IMR-90 (cell line): ENCODE measurements around the gene NDUFAF2. TPM values are rescaled to one million over a fixed set of nuclear protein-coding genes. Genes with fewer than 3 reads are reported as not detected.

Experiments used
- ATAC-seq: fragments of 200-7000 bp; cut with Tn5 transposase; 2 replicates; pipeline ENCODE4 v1.9.1; 2020; ENCODE audit warnings: low read depth, mild to moderate bottlenecking, moderate library complexity
- BruUV-seq: library from RNA; stranded (reverse); fragments of 400-500 nt; replicated peaks from 2 replicates; lab custom pipeline; 2021; lab: Mats Ljungman, UMichigan
- CTCF ChIA-PET: fragments of 300-600 bp; formaldehyde crosslinking; extraction: SDS; loops from one replicate; lab custom pipeline; 2021; ENCODE audit warnings: antibody characterized with exemption; lab: Yijun Ruan, JAX
- POLR2A ChIA-PET: fragments of 300-600 bp; sonication (Branson Sonifier 250); formaldehyde crosslinking; loops from one replicate; lab custom pipeline; 2022; ENCODE audit warnings: antibody characterized with exemption; ENCODE audit not compliant: unreplicated experiment; lab: Charles Lee
- DNase-seq: peaks from one replicate; pipeline ENCODE4 v3.0.0; 2013
- H2AFZ ChIP-seq: replicated peaks from 2 replicates; pipeline ENCODE3; 2013; ENCODE audit warnings: low read length, mild to moderate bottlenecking; ENCODE audit not compliant: poor library complexity
- H2AK5ac ChIP-seq: 2 replicates; pipeline ENCODE4 v1.6.1; 2013; ENCODE audit warnings: low read depth, low read length, inconsistent platforms
- H2AK9ac ChIP-seq: replicated peaks from 2 replicates; pipeline ENCODE3; 2013; ENCODE audit warnings: mild to moderate bottlenecking, low read depth, low read length, moderate library complexity; ENCODE audit not compliant: poor library complexity
- H2BK120ac ChIP-seq: 2 replicates; pipeline ENCODE4 v1.6.1; 2013; ENCODE audit warnings: low read depth, low read length, inconsistent platforms
- H2BK15ac ChIP-seq: 3 replicates; pipeline ENCODE4 v1.6.1; 2013; ENCODE audit warnings: low read depth, low read length, inconsistent platforms
- H2BK20ac ChIP-seq: 2 replicates; pipeline ENCODE4 v1.6.1; 2013; ENCODE audit warnings: low read depth, mild to moderate bottlenecking, inconsistent platforms, low read length, moderate library complexity
- H2BK5ac ChIP-seq: 2 replicates; pipeline ENCODE4 v1.6.1; 2013; ENCODE audit warnings: mild to moderate bottlenecking, low read depth, low read length, inconsistent platforms; ENCODE audit not compliant: poor library complexity, severe bottlenecking
- H3K14ac ChIP-seq: replicated peaks from 2 replicates; pipeline ENCODE4 v1.6.1; 2013; ENCODE audit warnings: low read depth, low read length, inconsistent platforms
- H3K18ac ChIP-seq: 2 replicates; pipeline ENCODE4 v1.6.1; 2013; ENCODE audit warnings: low read depth, low read length, control low read depth
- H3K23ac ChIP-seq: 2 replicates; pipeline ENCODE4 v1.6.1; 2013; ENCODE audit warnings: low read depth, low read length, inconsistent platforms
- H3K27ac ChIP-seq: 2 replicates; pipeline ENCODE4 v1.5.1; 2013; ENCODE audit warnings: mild to moderate bottlenecking, control low read depth, low read length; ENCODE audit not compliant: insufficient read depth
- H3K27me3 ChIP-seq: 2 replicates; pipeline ENCODE4 v1.6.1; 2013; ENCODE audit warnings: low read length; ENCODE audit not compliant: control insufficient read depth, insufficient read depth
- H3K36me3 ChIP-seq: 2 replicates; pipeline ENCODE4 v1.6.1; 2013; ENCODE audit warnings: low read length, mixed read lengths; ENCODE audit not compliant: control insufficient read depth, insufficient read depth
- H3K4ac ChIP-seq: 2 replicates; pipeline ENCODE4 v1.6.1; 2013; ENCODE audit warnings: low read depth, low read length, inconsistent platforms
- H3K4me1 ChIP-seq: 2 replicates; pipeline ENCODE4 v1.6.1; 2013; ENCODE audit warnings: low read length, mixed read lengths; ENCODE audit not compliant: control insufficient read depth, insufficient read depth
- H3K4me2 ChIP-seq: 2 replicates; pipeline ENCODE4 v1.6.1; 2013; ENCODE audit warnings: low read depth, mild to moderate bottlenecking, control low read depth, low read length, moderate library complexity
- H3K4me3 ChIP-seq: 2 replicates; pipeline ENCODE4 v1.5.1; 2013; ENCODE audit warnings: low read depth, mild to moderate bottlenecking, control low read depth, low read length, moderate library complexity; ENCODE audit not compliant: insufficient read depth
- H3K56ac ChIP-seq: 2 replicates; pipeline ENCODE4 v1.6.1; 2013; ENCODE audit warnings: low read length, inconsistent platforms; ENCODE audit not compliant: insufficient read depth; ENCODE audit errors: extremely low read depth
- H3K79me1 ChIP-seq, 2 experiments: 2 replicates each; pipeline ENCODE4 v1.6.1; 2013; ENCODE audit warnings: low read length in 2 of 2, inconsistent platforms in 1 of 2, low read depth in 1 of 2
- H3K9ac ChIP-seq: 2 replicates; pipeline ENCODE4 v1.6.1; 2013; ENCODE audit warnings: low read depth, low read length, control low read depth
- H3K9me1 ChIP-seq: 2 replicates; pipeline ENCODE4 v1.6.1; 2013; ENCODE audit warnings: low read length, inconsistent platforms; ENCODE audit not compliant: insufficient read depth
- H3K9me3 ChIP-seq: 2 replicates; pipeline ENCODE4 v1.6.1; 2013; ENCODE audit warnings: low read length; ENCODE audit not compliant: control insufficient read depth, insufficient read depth
- H4K20me1 ChIP-seq: 2 replicates; pipeline ENCODE4 v1.6.1; 2013; ENCODE audit warnings: low read length, inconsistent platforms; ENCODE audit not compliant: insufficient read depth
- H4K5ac ChIP-seq: 2 replicates; pipeline ENCODE4 v1.6.1; 2013; ENCODE audit warnings: mild to moderate bottlenecking, low read depth, low read length, control low read depth
- H4K8ac ChIP-seq, 2 experiments: 2 replicates each; pipeline ENCODE4 v1.6.1; 2013; ENCODE audit warnings: low read depth in 2 of 2, low read length in 2 of 2, control low read depth in 1 of 2, inconsistent platforms in 1 of 2
- H4K91ac ChIP-seq: 2 replicates; pipeline ENCODE4 v1.6.1; 2013; ENCODE audit warnings: low read depth, low read length, inconsistent platforms; ENCODE audit not compliant: insufficient read depth
- BHLHE40 ChIP-seq: fragments of 150-350 bp; IDR thresholded peaks from 2 replicates; pipeline ENCODE4 v1.6.1; 2016; ENCODE audit warnings: mild to moderate bottlenecking, low read depth, low read length
- CEBPB ChIP-seq: IDR thresholded peaks from 2 replicates; pipeline ENCODE4 v1.6.1; 2012; ENCODE audit warnings: low read depth, low read length, improper control_type of control experiment
- CHD1 ChIP-seq: IDR thresholded peaks from 2 replicates; pipeline ENCODE4 v1.6.1; 2012; ENCODE audit warnings: low read depth, low read length, improper control_type of control experiment
- FOS ChIP-seq: fragments of 150-350 bp; IDR thresholded peaks from 2 replicates; pipeline ENCODE4 v1.6.1; 2016; ENCODE audit warnings: low read depth, low read length
- MAFK ChIP-seq: IDR thresholded peaks from 2 replicates; pipeline ENCODE4 v1.6.1; 2012; ENCODE audit warnings: low read depth, low read length, improper control_type of control experiment
- MAZ ChIP-seq: IDR thresholded peaks from 2 replicates; pipeline ENCODE4 v1.6.1; 2012; ENCODE audit warnings: low read depth, mild to moderate bottlenecking, low read length, improper control_type of control experiment, moderate library complexity, borderline replicate concordance
- MXI1 ChIP-seq: IDR thresholded peaks from 2 replicates; pipeline ENCODE4 v1.6.1; 2012; ENCODE audit warnings: low read depth, mild to moderate bottlenecking, low read length, moderate library complexity, borderline replicate concordance
- NFE2L2 ChIP-seq: fragments of 150-350 bp; IDR thresholded peaks from 2 replicates; pipeline ENCODE4 v1.6.1; 2016; ENCODE audit warnings: low read depth, mild to moderate bottlenecking, low read length
- POLR2A ChIP-seq: IDR thresholded peaks from 2 replicates; pipeline ENCODE4 v1.6.1; 2012; ENCODE audit warnings: mild to moderate bottlenecking, low read depth, low read length
- RAD21 ChIP-seq: IDR thresholded peaks from 2 replicates; pipeline ENCODE4 v1.6.1; 2012; ENCODE audit warnings: low read length, improper control_type of control experiment
- RCOR1 ChIP-seq: IDR thresholded peaks from 2 replicates; pipeline ENCODE4 v1.6.1; 2012; ENCODE audit warnings: mild to moderate bottlenecking, low read length, improper control_type of control experiment; ENCODE audit not compliant: insufficient replicate concordance
- RFX5 ChIP-seq: IDR thresholded peaks from 2 replicates; pipeline ENCODE4 v1.8.0; 2012; ENCODE audit warnings: low read depth, mild to moderate bottlenecking, low read length, moderate library complexity
- SMC3 ChIP-seq: fragments of 150-350 bp; IDR thresholded peaks from 2 replicates; pipeline ENCODE4 v1.6.1; 2016; ENCODE audit warnings: low read depth, mild to moderate bottlenecking, antibody characterized with exemption, low read length, moderate library complexity
- WGBS, 2 experiments: methylation state at CpG; one replicate each; pipeline versions ENCODE4 v1.1.5 to v1.1.7; 2013; ENCODE audit warnings: missing lambda C conversion rate in 2 of 2; ENCODE audit not compliant: insufficient read length in 1 of 2; ENCODE audit errors: extremely low coverage in 2 of 2; 5-methylcytosine and 5-hydroxymethylcytosine counted together
- dilution Hi-C: fragments of 300-500 bp; cut with HindIII; formaldehyde crosslinking; loops from one replicate; pipeline ENCODE4 v1.14.3; 2018; ENCODE audit warnings: low sequenced_read_pairs; ENCODE audit not compliant: unreplicated experiment
- in situ Hi-C: fragments of 300-500 bp; cut with MboI; formaldehyde crosslinking; loops from 3 replicates; pipeline ENCODE4 v1.14.3; 2019; ENCODE audit warnings: low sequenced_read_pairs, inconsistent platforms, mixed read lengths
- intact Hi-C: fragments of 100-400 bp; cut with micrococcal nuclease; formaldehyde crosslinking; loops from 2 replicates; pipeline ENCODE4 v1.10.0; 2022
- polyA plus RNA-seq, 3 experiments: library from polyadenylated mRNA; depleted of rRNA; stranded (reverse); fragments of >200 nt; gene quantifications; 2 replicates each; pipeline ENCODE4 v1.2.3, GENCODE V29; 2012; ENCODE audit warnings: low replicate concordance in 1 of 3
- total RNA-seq: library from RNA; depleted of rRNA; stranded (reverse); fragments of >200 nt; gene quantifications from 2 replicates; pipeline ENCODE4 v1.2.3, GENCODE V29; 2012
- TF ChIP-seq, protein P1 (sequence below): conservative IDR thresholded peaks from 2 replicates; pipeline ENCODE4 v1.5.1; 2012; ENCODE audit warnings: mild to moderate bottlenecking, low read depth, low read length, improper control_type of control experiment
- TF ChIP-seq, protein P2 (sequence below): fragments of 150-350 bp; IDR thresholded peaks from 2 replicates; pipeline ENCODE4 v1.6.1; 2017; ENCODE audit warnings: mild to moderate bottlenecking, antibody characterized with exemption, low read length, low read depth
- TF ChIP-seq, protein P3 (sequence below): fragments of 150-350 bp; IDR thresholded peaks from 2 replicates; pipeline ENCODE4 v1.6.1; 2016; ENCODE audit warnings: low read depth, mild to moderate bottlenecking, low read length, moderate library complexity, borderline replicate concordance

Gene NDUFAF2
- total and polyA plus RNA-seq, 2 of the 4 experiments (the other 2 are of a cell fraction): 11.8 to 24.7 TPM

DNA sequence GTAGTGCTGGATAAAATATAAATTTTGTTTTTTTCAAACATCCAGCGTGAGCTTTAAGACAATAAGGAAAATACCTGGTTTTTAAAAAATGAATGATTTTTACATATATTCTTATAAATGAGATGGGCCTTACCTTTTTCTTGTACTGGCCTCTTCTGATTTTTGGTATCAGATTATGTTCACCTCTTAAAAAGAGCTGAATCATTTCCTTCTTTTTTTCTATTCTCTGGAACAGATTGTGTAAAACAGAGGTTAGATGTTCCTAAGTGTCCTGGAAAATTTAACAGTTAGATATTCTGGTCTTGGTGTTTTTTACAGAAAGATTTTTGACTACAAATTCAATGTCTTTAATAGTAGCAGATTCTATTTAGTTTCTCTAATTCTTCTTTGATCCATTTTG lies 74.6 kb downstream of the NDUFAF2 start:
- BruUV-seq: no TSS peak
- WGBS, 2 experiments: no CpG with 5 or more reads among the region's 1 CpG
- Histone ChIP-seq H3K9me1 (0 out of 2 replicates have a peak, but pooled peaks cover 2% of the 10 kb centered on the region), H3K18ac (no peak overlapping the region), H2AK9ac (no peak overlapping the region), H3K4me2 (no peak overlapping the region), H4K20me1 (peaks cover 3% of the 10 kb centered on the region; the same call in 1 of the 2 replicates), H2BK5ac (no peak overlapping the region), H3K27me3 (no peaks in the 10 kb centered on the region), H4K91ac (no peak overlapping the region), H3K9me3 (no peaks in the 10 kb centered on the region), H2AFZ (no peak overlapping the region), H2BK20ac (no peak overlapping the region), H4K5ac (no peak overlapping the region), H3K56ac (no peak overlapping the region), H3K23ac (no peak overlapping the region), H3K36me3 (no peaks in the 10 kb centered on the region), H3K4me1 (peaks cover 3% of the 10 kb centered on the region; the same call in 1 of the 2 replicates), H2BK15ac (no peak overlapping the region), H3K14ac (no peak overlapping the region), H3K9ac (no peak overlapping the region), H3K79me1 (peaks cover 8 to 27% of the 10 kb centered on the region in 2 experiments), H3K27ac (no peak overlapping the region), H2BK120ac (no peak overlapping the region), H3K4me3 (no peak overlapping the region), H2AK5ac (no peak overlapping the region), H3K4ac (no peak overlapping the region), H4K8ac (no peak overlapping the region)
- intact Hi-C loops: no loop called here
- DNase-seq (no peak), ATAC-seq (no peak)
- POLR2A ChIA-PET: no interaction called here
- dilution Hi-C loops: no loop called here
- TF ChIP-seq, protein P1, sequence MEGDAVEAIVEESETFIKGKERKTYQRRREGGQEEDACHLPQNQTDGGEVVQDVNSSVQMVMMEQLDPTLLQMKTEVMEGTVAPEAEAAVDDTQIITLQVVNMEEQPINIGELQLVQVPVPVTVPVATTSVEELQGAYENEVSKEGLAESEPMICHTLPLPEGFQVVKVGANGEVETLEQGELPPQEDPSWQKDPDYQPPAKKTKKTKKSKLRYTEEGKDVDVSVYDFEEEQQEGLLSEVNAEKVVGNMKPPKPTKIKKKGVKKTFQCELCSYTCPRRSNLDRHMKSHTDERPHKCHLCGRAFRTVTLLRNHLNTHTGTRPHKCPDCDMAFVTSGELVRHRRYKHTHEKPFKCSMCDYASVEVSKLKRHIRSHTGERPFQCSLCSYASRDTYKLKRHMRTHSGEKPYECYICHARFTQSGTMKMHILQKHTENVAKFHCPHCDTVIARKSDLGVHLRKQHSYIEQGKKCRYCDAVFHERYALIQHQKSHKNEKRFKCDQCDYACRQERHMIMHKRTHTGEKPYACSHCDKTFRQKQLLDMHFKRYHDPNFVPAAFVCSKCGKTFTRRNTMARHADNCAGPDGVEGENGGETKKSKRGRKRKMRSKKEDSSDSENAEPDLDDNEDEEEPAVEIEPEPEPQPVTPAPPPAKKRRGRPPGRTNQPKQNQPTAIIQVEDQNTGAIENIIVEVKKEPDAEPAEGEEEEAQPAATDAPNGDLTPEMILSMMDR: no peak
- TF ChIP-seq, protein P2, sequence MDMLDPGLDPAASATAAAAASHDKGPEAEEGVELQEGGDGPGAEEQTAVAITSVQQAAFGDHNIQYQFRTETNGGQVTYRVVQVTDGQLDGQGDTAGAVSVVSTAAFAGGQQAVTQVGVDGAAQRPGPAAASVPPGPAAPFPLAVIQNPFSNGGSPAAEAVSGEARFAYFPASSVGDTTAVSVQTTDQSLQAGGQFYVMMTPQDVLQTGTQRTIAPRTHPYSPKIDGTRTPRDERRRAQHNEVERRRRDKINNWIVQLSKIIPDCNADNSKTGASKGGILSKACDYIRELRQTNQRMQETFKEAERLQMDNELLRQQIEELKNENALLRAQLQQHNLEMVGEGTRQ: no peak
- no peak for TF ChIP-seq POLR2A
- no peak for TF ChIP-seq RCOR1
- no peak for TF ChIP-seq RAD21
- no peak for TF ChIP-seq CEBPB
- TF ChIP-seq RFX5: no peak
- no peak for TF ChIP-seq MAFK
- TF ChIP-seq, protein P3, sequence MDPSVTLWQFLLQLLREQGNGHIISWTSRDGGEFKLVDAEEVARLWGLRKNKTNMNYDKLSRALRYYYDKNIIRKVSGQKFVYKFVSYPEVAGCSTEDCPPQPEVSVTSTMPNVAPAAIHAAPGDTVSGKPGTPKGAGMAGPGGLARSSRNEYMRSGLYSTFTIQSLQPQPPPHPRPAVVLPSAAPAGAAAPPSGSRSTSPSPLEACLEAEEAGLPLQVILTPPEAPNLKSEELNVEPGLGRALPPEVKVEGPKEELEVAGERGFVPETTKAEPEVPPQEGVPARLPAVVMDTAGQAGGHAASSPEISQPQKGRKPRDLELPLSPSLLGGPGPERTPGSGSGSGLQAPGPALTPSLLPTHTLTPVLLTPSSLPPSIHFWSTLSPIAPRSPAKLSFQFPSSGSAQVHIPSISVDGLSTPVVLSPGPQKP: no peak
- TF ChIP-seq MXI1: no peak
- no peak for TF ChIP-seq CHD1
- no peak for TF ChIP-seq SMC3
- no peak for TF ChIP-seq MAZ
- no peak for TF ChIP-seq FOS
- no peak for TF ChIP-seq BHLHE40
- no peak for TF ChIP-seq NFE2L2
- in situ Hi-C loops: no loop called here
- CTCF ChIA-PET: interaction anchor here (1.0 kb wide), 1 partner anchor 117 kb away, joined by 3 read pairs; no protein-coding TSS in a partner anchor
